Mesendoderm (in vitro differentiated cells): Measurements from ENCODE around the gene AGPAT1.
A peak's percentile ranks its signal among the peaks of the same experiment; 100 is the strongest.

Experiments
- DNase-seq: peaks from one replicate; pipeline ENCODE4 v3.0.0; 2013
- H2AK5ac ChIP-seq: 2 replicates; pipeline ENCODE4 v1.6.1; 2013; ENCODE audit warnings: low read length, inconsistent platforms
- H2BK120ac ChIP-seq: 2 replicates; pipeline ENCODE4 v1.6.1; 2013; ENCODE audit warnings: low read depth, mild to moderate bottlenecking, low read length, moderate library complexity, mixed read lengths
- H2BK15ac ChIP-seq: replicated peaks from 2 replicates; pipeline ENCODE4 v1.6.1; 2013; ENCODE audit warnings: low read depth, mild to moderate bottlenecking, moderate library complexity
- H2BK5ac ChIP-seq: 2 replicates; pipeline ENCODE4 v1.6.1; 2013; ENCODE audit warnings: low read length, inconsistent platforms
- H3K18ac ChIP-seq: 2 replicates; pipeline ENCODE4 v1.6.1; 2013; ENCODE audit warnings: mild to moderate bottlenecking, low read length, mixed read lengths
- H3K23ac ChIP-seq: one replicate; pipeline ENCODE4 v1.6.1; 2013; ENCODE audit warnings: low read length
- H3K27ac ChIP-seq: 2 replicates; pipeline ENCODE4 v1.5.1; 2013; ENCODE audit warnings: low read depth, mild to moderate bottlenecking, inconsistent platforms, low read length, moderate library complexity
- H3K27me3 ChIP-seq: 2 replicates; pipeline ENCODE4 v1.6.1; 2013; ENCODE audit warnings: low read length, control low read depth, mild to moderate bottlenecking, inconsistent platforms; ENCODE audit not compliant: insufficient read depth, poor library complexity
- H3K36me3 ChIP-seq: 2 replicates; pipeline ENCODE4 v1.6.1; 2013; ENCODE audit warnings: low read length, inconsistent platforms; ENCODE audit not compliant: control insufficient read depth, insufficient read depth
- H3K4ac ChIP-seq: one replicate; pipeline ENCODE4 v1.6.1; 2013; ENCODE audit warnings: low read depth, mild to moderate bottlenecking, low read length, moderate library complexity
- H3K4me1 ChIP-seq: 2 replicates; pipeline ENCODE4 v1.6.1; 2013; ENCODE audit warnings: low read depth, low read length, inconsistent platforms; ENCODE audit not compliant: control insufficient read depth
- H3K4me2 ChIP-seq: 2 replicates; pipeline ENCODE4 v1.6.1; 2013; ENCODE audit warnings: low read length
- H3K4me3 ChIP-seq: 2 replicates; pipeline ENCODE4 v1.5.1; 2013; ENCODE audit warnings: mild to moderate bottlenecking, low read length
- H3K56ac ChIP-seq: one replicate; pipeline ENCODE4 v1.6.1; 2013; ENCODE audit warnings: low read length
- H3K79me1 ChIP-seq: 2 replicates; pipeline ENCODE4 v1.6.1; 2013; ENCODE audit warnings: low read length, inconsistent platforms
- H3K79me2 ChIP-seq: 2 replicates; pipeline ENCODE4 v1.6.1; 2013; ENCODE audit warnings: mild to moderate bottlenecking, low read length; ENCODE audit not compliant: control insufficient read depth, insufficient read depth
- H3K9ac ChIP-seq: 2 replicates; pipeline ENCODE4 v1.6.1; 2013; ENCODE audit warnings: low read length, inconsistent platforms
- H4K5ac ChIP-seq: one replicate; pipeline ENCODE4 v1.6.1; 2013; ENCODE audit warnings: low read length
- H4K8ac ChIP-seq: one replicate; pipeline ENCODE4 v1.6.1; 2013; ENCODE audit warnings: low read depth, mild to moderate bottlenecking, control low read depth, low read length, moderate library complexity
- WGBS: extraction: QIAGEN DNeasy Blood & Tissue Kit; methylation state at CpG from one replicate; pipeline ENCODE4 v1.1.7; 2013; ENCODE audit warnings: low lambda C conversion rate, missing lambda C conversion rate; ENCODE audit not compliant: insufficient coverage; ENCODE audit errors: extremely low coverage; 5-methylcytosine and 5-hydroxymethylcytosine counted together

Gene AGPAT1

GRCh38 chr6:32129297-32130088, 46.4 kb downstream of the AGPAT1 start:
- peak overlapping the region; percentile 65 for H3K4me2 ChIP-seq
- H2BK5ac ChIP-seq, result peak overlapping the region; percentile 17
- no peaks in the 10 kb centered on the region for H3K36me3 ChIP-seq
- H3K56ac ChIP-seq, result peak overlapping the region; percentile 97
- H3K23ac ChIP-seq, result no peak overlapping the region
- H3K18ac ChIP-seq, result peak overlapping the region; percentile 86
- H3K79me2 ChIP-seq, result peaks cover 4% of the 10 kb centered on the region
- no peak overlapping the region for H4K8ac ChIP-seq
- H3K4me1 ChIP-seq, result peaks cover 5% of the 10 kb centered on the region
- H3K9ac ChIP-seq, result peak overlapping the region; percentile 94
- no peak overlapping the region for H2BK120ac ChIP-seq
- no peak overlapping the region for H4K5ac ChIP-seq
- peak overlapping the region; percentile 88 for H3K4me3 ChIP-seq
- H2BK15ac ChIP-seq, result no peak overlapping the region
- H3K4ac ChIP-seq, result peak overlapping the region; percentile 25
- H3K27me3 ChIP-seq, result no peaks in the 10 kb centered on the region
- no peak for DNase-seq
- H3K79me1 ChIP-seq, result peaks cover 12% of the 10 kb centered on the region
- WGBS, result no CpG with 5 or more reads among the region's 22 CpGs
- H3K27ac ChIP-seq, result peak overlapping the region; percentile 39
- H2AK5ac ChIP-seq, result peak overlapping the region; percentile 75

GRCh38 chr6:32128751-32129296, 47.1 kb downstream of the AGPAT1 start:
- Histone ChIP-seq H3K4ac (no peak overlapping the region), H4K5ac (no peak overlapping the region), H2BK120ac (no peak overlapping the region), H2BK15ac (no peak overlapping the region), H3K9ac (peak overlapping the region; percentile 40), H2BK5ac (no peak overlapping the region), H3K27me3 (no peaks in the 10 kb centered on the region), H3K27ac (no peak overlapping the region), H3K23ac (no peak overlapping the region), H3K4me3 (no peak overlapping the region), H4K8ac (no peak overlapping the region), H3K79me1 (peaks cover 12% of the 10 kb centered on the region), H3K18ac (no peak overlapping the region), H3K4me2 (peak overlapping the region; percentile 27), H3K56ac (peak overlapping the region; percentile 82), H3K4me1 (peaks cover 5% of the 10 kb centered on the region), H2AK5ac (no peak overlapping the region), H3K36me3 (no peaks in the 10 kb centered on the region), H3K79me2 (peaks cover 4% of the 10 kb centered on the region)
- no CpG with 5 or more reads among the region's 13 CpGs for WGBS
- DNase-seq, result no peak

DNA sequence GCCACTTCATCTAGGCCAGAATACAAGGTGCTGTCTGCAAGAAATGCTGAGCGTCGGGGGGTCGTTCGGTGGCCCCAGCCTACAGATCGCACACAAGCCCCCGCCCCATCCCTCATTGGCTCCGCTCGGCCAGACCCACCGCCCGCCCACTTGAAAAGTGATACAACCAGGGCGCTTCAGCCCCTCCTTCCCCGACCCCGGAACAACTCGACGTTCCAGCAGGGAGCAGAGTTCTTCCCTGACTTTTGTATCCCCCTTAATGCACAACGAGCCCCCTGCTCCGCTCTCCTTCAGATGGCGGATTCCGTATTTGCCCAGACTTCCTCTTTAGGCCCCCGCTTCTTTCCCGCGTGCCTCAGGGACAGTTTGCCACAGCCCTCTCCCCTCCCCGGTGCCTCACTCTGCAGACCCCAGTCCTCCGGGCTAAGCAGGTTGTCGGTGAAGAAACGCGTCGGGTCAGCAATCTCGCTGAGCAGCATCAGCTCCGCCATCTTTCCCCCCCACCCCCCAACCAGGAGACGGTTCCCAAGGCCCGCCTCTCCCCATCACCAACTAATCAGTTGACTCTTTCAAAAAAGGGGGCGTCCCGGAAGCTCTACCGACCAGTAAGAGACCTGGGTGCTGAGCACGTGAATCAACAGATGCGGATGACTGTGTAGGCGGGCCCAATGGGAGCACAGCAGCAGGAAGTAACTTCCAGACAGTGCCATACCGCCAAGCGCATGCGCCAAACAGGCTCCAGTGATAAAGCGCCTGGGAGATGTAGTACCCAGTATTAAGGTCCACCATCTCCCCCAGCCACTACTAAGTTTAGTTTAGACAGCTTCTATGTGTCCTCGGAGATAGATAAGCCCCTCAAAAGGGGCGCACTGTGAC, 47.9 kb downstream of the AGPAT1 start, which contains the start of gene ATF6B:
TSS of gene ATF6B (minus strand) at position 530 of the 876 bp plus-strand sequence. CDS start at position 491, 39 bp downstream.
- Histone ChIP-seq H3K4ac (no peak within 1 kb of the TSS), H2BK5ac (peak within 1 kb of the TSS; percentile 92), H3K9ac (peak within 1 kb of the TSS; percentile 88), H2BK15ac (no peak within 1 kb of the TSS), H2BK120ac (no peak within 1 kb of the TSS), H4K5ac (no peak within 1 kb of the TSS), H3K18ac (peak within 1 kb of the TSS; percentile 24), H3K4me3 (peak within 1 kb of the TSS; percentile 99), H2AK5ac (no peak within 1 kb of the TSS), H3K4me1 (peaks cover 5% of the 10 kb centered on the region), H3K27ac (peak within 1 kb of the TSS; percentile 50), H3K56ac (peak within 1 kb of the TSS; percentile 99), H3K23ac (no peak within 1 kb of the TSS), H3K27me3 (no peaks in the 10 kb centered on the region), H3K79me1 (peaks cover 12% of the 10 kb centered on the region), H3K36me3 (no peaks in the 10 kb centered on the region), H4K8ac (no peak within 1 kb of the TSS), H3K4me2 (peak within 1 kb of the TSS; percentile 78), H3K79me2 (peaks cover 4% of the 10 kb centered on the region)
- DNase-seq, result peak; percentile 100
- no CpG with 5 or more reads among the region's 44 CpGs for WGBS

- H3K23ac ChIP-seq, result no peak overlapping the region
- peak overlapping the region; percentile 99 for H3K56ac ChIP-seq
- no peaks in the 10 kb centered on the region for H3K27me3 ChIP-seq
- no peak overlapping the region for H3K27ac ChIP-seq
- H2BK120ac ChIP-seq, result no peak overlapping the region
- no peak overlapping the region for H2BK5ac ChIP-seq
- H3K79me2 ChIP-seq, result peaks cover 4% of the 10 kb centered on the region
- peak overlapping the region; percentile 99 for H3K4me3 ChIP-seq
- WGBS, result no CpG with 5 or more reads among the region's 9 CpGs
- H2BK15ac ChIP-seq, result no peak overlapping the region
- peak overlapping the region; percentile 88 for H3K9ac ChIP-seq
- no peak overlapping the region for H3K18ac ChIP-seq
- peak overlapping the region; percentile 78 for H3K4me2 ChIP-seq
- H3K36me3 ChIP-seq, result no peaks in the 10 kb centered on the region
- no peak overlapping the region for H2AK5ac ChIP-seq
- no peak overlapping the region for H3K4ac ChIP-seq
- DNase-seq, result no peak
- H3K4me1 ChIP-seq, result peaks cover 5% of the 10 kb centered on the region
- peaks cover 12% of the 10 kb centered on the region for H3K79me1 ChIP-seq
- no peak overlapping the region for H4K8ac ChIP-seq
- no peak overlapping the region for H4K5ac ChIP-seq
Observed at GRCh38 chr6:32127409-32127716, 48.5 kb downstream of the AGPAT1 start.

GRCh38 chr6:32126880-32127279, 49.0 kb downstream of the AGPAT1 start:
- Histone ChIP-seq H3K79me2 (peaks cover 4% of the 10 kb centered on the region), H2AK5ac (no peak overlapping the region), H3K23ac (no peak overlapping the region), H4K8ac (no peak overlapping the region), H3K27me3 (no peaks in the 10 kb centered on the region), H3K4ac (no peak overlapping the region), H4K5ac (no peak overlapping the region), H3K56ac (no peak overlapping the region), H3K4me3 (no peak overlapping the region), H2BK5ac (no peak overlapping the region), H2BK15ac (no peak overlapping the region), H3K79me1 (peaks cover 12% of the 10 kb centered on the region), H3K36me3 (peaks cover 2% of the 10 kb centered on the region), H3K4me2 (no peak overlapping the region), H2BK120ac (no peak overlapping the region), H3K4me1 (peaks cover 5% of the 10 kb centered on the region), H3K18ac (no peak overlapping the region), H3K27ac (no peak overlapping the region), H3K9ac (no peak overlapping the region)
- WGBS, result no CpG with 5 or more reads among the region's 8 CpGs
- no peak for DNase-seq
